HepG2 (cell line): ENCODE results near the gene ZNF383. TPM values are rescaled to one million over a fixed set of nuclear protein-coding genes. Genes with fewer than 3 reads are reported as not detected.

Experiments
- ERF ChIP-seq: IDR thresholded peaks from 2 replicates; pipeline ENCODE4 v1.6.1; 2018; ENCODE audit warnings: missing biosample characterization, missing genetic modification reagents
- GABPA ChIP-seq, 2 experiments: IDR thresholded peaks; 2 replicates each; pipeline ENCODE4 v1.6.1; 2011 to 2016; ENCODE audit warnings: low read depth in 2 of 2, low read length in 1 of 2, missing biosample characterization in 1 of 2, missing genetic modification characterization in 1 of 2
- GFI1 ChIP-seq: sonication (generic); formaldehyde crosslinking; IDR thresholded peaks from 2 replicates; pipeline ENCODE4 v1.5.0; 2020; ENCODE audit warnings: missing genetic modification reagents, mild to moderate bottlenecking, borderline replicate concordance
- KLF13 ChIP-seq: sonication (generic); formaldehyde crosslinking; IDR thresholded peaks from 2 replicates; pipeline ENCODE4 v1.4.0; 2020; ENCODE audit warnings: mild to moderate bottlenecking, missing genetic modification reagents
- NFE2L1 ChIP-seq: sonication (generic); formaldehyde crosslinking; IDR thresholded peaks from 2 replicates; pipeline ENCODE4 v1.4.0; 2020; ENCODE audit warnings: missing genetic modification reagents, mild to moderate bottlenecking, borderline replicate concordance
- NR3C1 ChIP-seq: sonication (generic); formaldehyde crosslinking; IDR thresholded peaks from 2 replicates; pipeline ENCODE4 v1.4.0; 2020; ENCODE audit warnings: missing genetic modification reagents
- NRL ChIP-seq: sonication (generic); formaldehyde crosslinking; IDR thresholded peaks from 2 replicates; pipeline ENCODE4 v1.5.0; 2020; ENCODE audit warnings: missing genetic modification reagents, mild to moderate bottlenecking, moderate library complexity, borderline replicate concordance
- SMYD3 ChIP-seq: sonication (generic); formaldehyde crosslinking; IDR thresholded peaks from 2 replicates; pipeline ENCODE4 v1.8.1; 2023; ENCODE audit warnings: mild to moderate bottlenecking, missing genetic modification reagents
- SRSF1 ChIP-seq: fragments of 200-400 bp; formaldehyde crosslinking; optimal IDR thresholded peaks from 2 replicates; pipeline ENCODE3; 2017; ENCODE audit warnings: mild to moderate bottlenecking, low read depth, low read length, moderate library complexity
- YY1 ChIP-seq: IDR thresholded peaks from 2 replicates; pipeline ENCODE4 v1.6.1; 2011; ENCODE audit warnings: low read length, low read depth, moderate library complexity, mild to moderate bottlenecking; ENCODE audit not compliant: insufficient read depth, insufficient replicate concordance
- ZBTB3 ChIP-seq: sonication (generic); formaldehyde crosslinking; IDR thresholded peaks from 2 replicates; pipeline ENCODE4 v1.4.0; 2020; ENCODE audit warnings: low read depth, mild to moderate bottlenecking, moderate library complexity, missing genetic modification reagents, borderline replicate concordance
- ZNF225 ChIP-seq: sonication (generic); formaldehyde crosslinking; IDR thresholded peaks from 2 replicates; pipeline ENCODE4 v1.4.0; 2020; ENCODE audit warnings: mild to moderate bottlenecking, missing genetic modification reagents
- ZNF441 ChIP-seq: sonication (generic); formaldehyde crosslinking; IDR thresholded peaks from 2 replicates; pipeline ENCODE4 v1.7.0; 2021; ENCODE audit warnings: missing genetic modification reagents, borderline replicate concordance
- ZNF496 ChIP-seq: sonication (generic); formaldehyde crosslinking; IDR thresholded peaks from 2 replicates; pipeline ENCODE4 v1.8.1; 2023; ENCODE audit warnings: mild to moderate bottlenecking, moderate library complexity, missing genetic modification reagents; ENCODE audit not compliant: insufficient replicate concordance
- ZNF501 ChIP-seq: sonication (generic); formaldehyde crosslinking; IDR thresholded peaks from 2 replicates; pipeline ENCODE4 v1.5.1; 2020; ENCODE audit warnings: mild to moderate bottlenecking, moderate library complexity, missing genetic modification reagents
- ZNF530 ChIP-seq: sonication (generic); formaldehyde crosslinking; IDR thresholded peaks from 2 replicates; pipeline ENCODE4 v1.5.0; 2020; ENCODE audit warnings: low read depth, mild to moderate bottlenecking, missing genetic modification reagents
- ZNF562 ChIP-seq: sonication (generic); formaldehyde crosslinking; IDR thresholded peaks from 2 replicates; pipeline ENCODE4 v1.8.0; 2022; ENCODE audit warnings: missing genetic modification reagents, borderline replicate concordance
- ZNF564 ChIP-seq: sonication (generic); formaldehyde crosslinking; IDR thresholded peaks from 2 replicates; pipeline ENCODE4 v1.8.1; 2023; ENCODE audit warnings: mild to moderate bottlenecking, missing genetic modification reagents
- ZNF614 ChIP-seq: IDR thresholded peaks from 2 replicates; pipeline ENCODE4 v1.6.1; 2018; ENCODE audit warnings: missing biosample characterization, missing genetic modification reagents, inconsistent platforms, borderline replicate concordance
- ZNF639 ChIP-seq: conservative IDR thresholded peaks from 2 replicates; pipeline ENCODE4 v1.6.1; 2018; ENCODE audit warnings: missing genetic modification reagents
- ZNF720 ChIP-seq: sonication (generic); formaldehyde crosslinking; IDR thresholded peaks from 2 replicates; pipeline ENCODE4 v1.4.0; 2020; ENCODE audit warnings: missing genetic modification reagents
- ZNF775 ChIP-seq: sonication (generic); formaldehyde crosslinking; IDR thresholded peaks from 2 replicates; pipeline ENCODE4 v1.4.0; 2020; ENCODE audit warnings: missing genetic modification reagents, mild to moderate bottlenecking, moderate library complexity, borderline replicate concordance
- polyA plus RNA-seq, 8 experiments: library from polyadenylated mRNA; depleted of rRNA in 3 of 8; stranded (reverse) in 7 of 8; unstranded in 1 of 8; fragments of >200 nt; fragmentation: Illumina TruSeq in 4 of 8; extraction: Trizol in 4 of 8; gene quantifications; 2 replicates each; pipeline versions ENCODE4 v1.2.1 to v1.2.3, GENCODE V29; 2011 to 2016; ENCODE audit warnings: low read depth in 4 of 8, missing spikeins in 1 of 8, mixed read lengths in 1 of 8; ENCODE audit not compliant: insufficient read depth in 1 of 8
- total RNA-seq, 5 experiments: library from RNA; depleted of rRNA; stranded (reverse); fragments of >200 nt; fragmentation: Illumina TruSeq; extraction: Trizol; gene quantifications; 2 replicates each; pipeline ENCODE4 v1.2.3, GENCODE V29; 2016; ENCODE audit warnings: low read depth in 1 of 5
- TF ChIP-seq, protein P1 (sequence below): sonication (generic); formaldehyde crosslinking; IDR thresholded peaks from 2 replicates; pipeline ENCODE4 v1.4.0; 2020; ENCODE audit warnings: missing genetic modification reagents, low read depth, mild to moderate bottlenecking, borderline replicate concordance
- TF ChIP-seq, protein P2 (sequence below): sonication (generic); formaldehyde crosslinking; IDR thresholded peaks from 2 replicates; pipeline ENCODE4 v1.4.0; 2020; ENCODE audit warnings: missing genetic modification reagents

Gene ZNF383
- total and polyA plus RNA-seq, 2 of the 13 experiments (the other 11 are each of a cell fraction or from before 2014, with no cell fraction given) = 2.6 to 4.1 TPM

- TF ChIP-seq ZNF775 (CRISPR knock-in tag) (no peak), ZNF225 (peak; percentile 91; the same call in 1 of the 2 replicates), NFE2L1 (CRISPR knock-in tag) (peak; percentile 69; the same call in 1 of the 2 replicates), ZNF441 (CRISPR knock-in tag) (no peak), SMYD3 (CRISPR knock-in tag) (no peak), ZNF496 (no peak), ZNF501 (CRISPR knock-in tag) (peak; percentile 96), KLF13 (CRISPR knock-in tag) (peak; percentile 85; the same call in 1 of the 2 replicates), ZNF530 (CRISPR knock-in tag) (no peak), SRSF1 (peak; percentile 98), ZNF639 (no peak), NRL (peak; percentile 89), ZNF564 (CRISPR knock-in tag) (no peak), ZNF562 (CRISPR knock-in tag) (no peak), GABPA (IDR thresholded peaks at IDR 0.05; ENCODE audit: low read depth, low read length) (peak; percentile 48), GABPA (CRISPR knock-in tag; IDR thresholded peaks at IDR 0.05; ENCODE audit: low read depth) (peak; percentile 89), GFI1 (CRISPR knock-in tag) (no peak), ZNF720 (CRISPR knock-in tag) (no peak), ZBTB3 (no peak), ZNF614 (CRISPR knock-in tag) (peak; percentile 67; the same call in 1 of the 2 replicates), YY1 (peak; percentile 93), NR3C1 (CRISPR knock-in tag) (no peak), ERF (peak; percentile 35; the same call in 1 of the 2 replicates)
- TF ChIP-seq, protein P1, sequence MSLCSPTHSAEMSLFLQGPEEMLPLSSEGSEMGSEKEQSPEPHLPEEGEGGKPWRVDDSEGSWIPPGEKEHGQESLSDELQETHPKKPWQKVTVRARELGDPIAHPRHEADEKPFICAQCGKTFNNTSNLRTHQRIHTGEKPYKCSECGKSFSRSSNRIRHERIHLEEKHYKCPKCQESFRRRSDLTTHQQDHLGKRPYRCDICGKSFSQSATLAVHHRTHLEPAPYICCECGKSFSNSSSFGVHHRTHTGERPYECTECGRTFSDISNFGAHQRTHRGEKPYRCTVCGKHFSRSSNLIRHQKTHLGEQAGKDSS = 0 out of 2 replicates have a peak, but pooled peaks have one; percentile 21
- TF ChIP-seq, protein P2, sequence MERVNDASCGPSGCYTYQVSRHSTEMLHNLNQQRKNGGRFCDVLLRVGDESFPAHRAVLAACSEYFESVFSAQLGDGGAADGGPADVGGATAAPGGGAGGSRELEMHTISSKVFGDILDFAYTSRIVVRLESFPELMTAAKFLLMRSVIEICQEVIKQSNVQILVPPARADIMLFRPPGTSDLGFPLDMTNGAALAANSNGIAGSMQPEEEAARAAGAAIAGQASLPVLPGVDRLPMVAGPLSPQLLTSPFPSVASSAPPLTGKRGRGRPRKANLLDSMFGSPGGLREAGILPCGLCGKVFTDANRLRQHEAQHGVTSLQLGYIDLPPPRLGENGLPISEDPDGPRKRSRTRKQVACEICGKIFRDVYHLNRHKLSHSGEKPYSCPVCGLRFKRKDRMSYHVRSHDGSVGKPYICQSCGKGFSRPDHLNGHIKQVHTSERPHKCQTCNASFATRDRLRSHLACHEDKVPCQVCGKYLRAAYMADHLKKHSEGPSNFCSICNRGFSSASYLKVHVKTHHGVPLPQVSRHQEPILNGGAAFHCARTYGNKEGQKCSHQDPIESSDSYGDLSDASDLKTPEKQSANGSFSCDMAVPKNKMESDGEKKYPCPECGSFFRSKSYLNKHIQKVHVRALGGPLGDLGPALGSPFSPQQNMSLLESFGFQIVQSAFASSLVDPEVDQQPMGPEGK (CRISPR knock-in tag) = no peak
Observed at GRCh38 chr19:37217775-37218591, at the start of gene ZNF383 (continued).
